ENCODE measurements around the gene GRIK3.

The GRIK3 gene

GRCh38 chr1:36890776-36891175 lies 143.5 kb downstream of the GRIK3 start:
- no peak overlapping the region for H3K9ac ChIP-seq (ENCODE audit: low read length in 2 of 2)
- H3K4me1 ChIP-seq (ENCODE audit: control insufficient read depth, insufficient read depth, low read length), result no peaks in the 10 kb centered on the region
- H3K27ac ChIP-seq (ENCODE audit: low read length), result no peak overlapping the region
- H3K9me3 ChIP-seq (ENCODE audit: control insufficient read depth in 2 of 2, low read length in 2 of 2), result no peaks in the 10 kb centered on the region
- peaks cover 0 to 4% of the 10 kb centered on the region in 2 donors for H3K27me3 ChIP-seq (ENCODE audit: control insufficient read depth in 1 of 2, insufficient read depth in 2 of 2, low read length in 2 of 2)
- no peaks in the 10 kb centered on the region for H3K36me3 ChIP-seq (ENCODE audit: control insufficient read depth in 2 of 2, insufficient read depth in 2 of 2, low read length in 2 of 2)
- H3K4me3 ChIP-seq (ENCODE audit: low read length in 2 of 2), result no peak overlapping the region

GRCh38 chr1:36889478-36890226 lies 144.7 kb downstream of the GRIK3 start:
- Histone ChIP-seq H3K27me3 (ENCODE audit: control insufficient read depth in 1 of 2, insufficient read depth in 2 of 2, low read length in 2 of 2) (peaks cover 0 to 4% of the 10 kb centered on the region in 2 donors), H3K27ac (ENCODE audit: low read length) (no peak overlapping the region), H3K4me3 (ENCODE audit: low read length in 2 of 2) (no peak overlapping the region), H3K9ac (ENCODE audit: low read length in 2 of 2) (no peak overlapping the region), H3K36me3 (ENCODE audit: control insufficient read depth in 2 of 2, insufficient read depth in 2 of 2, low read length in 2 of 2) (no peaks in the 10 kb centered on the region), H3K4me1 (ENCODE audit: control insufficient read depth, insufficient read depth, low read length) (no peaks in the 10 kb centered on the region), H3K9me3 (ENCODE audit: control insufficient read depth in 2 of 2, low read length in 2 of 2) (peaks cover under 1 to 6% of the 10 kb centered on the region in 2 donors)

GRCh38 chr1:36888811-36889477 lies 145.4 kb downstream of the GRIK3 start:
- Histone ChIP-seq H3K4me3 (ENCODE audit: low read length in 2 of 2) (no peak overlapping the region), H3K9me3 (ENCODE audit: control insufficient read depth in 2 of 2, low read length in 2 of 2) (peaks cover 2 to 6% of the 10 kb centered on the region in 2 donors), H3K36me3 (ENCODE audit: control insufficient read depth in 2 of 2, insufficient read depth in 2 of 2, low read length in 2 of 2) (no peaks in the 10 kb centered on the region), H3K4me1 (ENCODE audit: control insufficient read depth, insufficient read depth, low read length) (no peaks in the 10 kb centered on the region), H3K27ac (ENCODE audit: low read length) (no peak overlapping the region), H3K9ac (ENCODE audit: low read length in 2 of 2) (no peak overlapping the region), H3K27me3 (ENCODE audit: control insufficient read depth in 1 of 2, insufficient read depth in 2 of 2, low read length in 2 of 2) (peaks cover 0 to 4% of the 10 kb centered on the region in 2 donors)

GRCh38 chr1:36885540-36886357 lies 148.6 kb downstream of the GRIK3 start:
- Histone ChIP-seq H3K9ac (ENCODE audit: low read length in 2 of 2) (no peak overlapping the region), H3K9me3 (ENCODE audit: control insufficient read depth in 2 of 2, low read length in 2 of 2) (peaks cover 2 to 6% of the 10 kb centered on the region in 2 donors), H3K27me3 (ENCODE audit: control insufficient read depth in 1 of 2, insufficient read depth in 2 of 2, low read length in 2 of 2) (peaks cover 0 to 7% of the 10 kb centered on the region in 2 donors), H3K27ac (ENCODE audit: low read length) (no peak overlapping the region), H3K4me1 (ENCODE audit: control insufficient read depth, insufficient read depth, low read length) (no peaks in the 10 kb centered on the region), H3K36me3 (ENCODE audit: control insufficient read depth in 2 of 2, insufficient read depth in 2 of 2, low read length in 2 of 2) (no peaks in the 10 kb centered on the region), H3K4me3 (ENCODE audit: low read length in 2 of 2) (no peak overlapping the region)

- H3K9ac ChIP-seq (ENCODE audit: low read length in 2 of 2), result no peak overlapping the region
- H3K27ac ChIP-seq (ENCODE audit: low read length), result no peak overlapping the region
- H3K27me3 ChIP-seq (ENCODE audit: control insufficient read depth in 1 of 2, insufficient read depth in 2 of 2, low read length in 2 of 2), result peaks cover 0 to 6% of the 10 kb centered on the region in 2 donors
- H3K4me1 ChIP-seq (ENCODE audit: control insufficient read depth, insufficient read depth, low read length), result no peaks in the 10 kb centered on the region
- H3K9me3 ChIP-seq (ENCODE audit: control insufficient read depth in 2 of 2, low read length in 2 of 2), result peaks cover 2 to 6% of the 10 kb centered on the region in 2 donors
- no peak overlapping the region for H3K4me3 ChIP-seq (ENCODE audit: low read length in 2 of 2)
- H3K36me3 ChIP-seq (ENCODE audit: control insufficient read depth in 2 of 2, insufficient read depth in 2 of 2, low read length in 2 of 2), result no peaks in the 10 kb centered on the region
Measured at GRCh38 chr1:36884801-36885200, 149.5 kb downstream of the GRIK3 start.

GRCh38 chr1:36884029-36884701 lies 150.2 kb downstream of the GRIK3 start:
- Histone ChIP-seq H3K9me3 (ENCODE audit: control insufficient read depth in 2 of 2, low read length in 2 of 2) (peaks cover 2 to 6% of the 10 kb centered on the region in 2 donors), H3K27ac (ENCODE audit: low read length) (no peak overlapping the region), H3K4me1 (ENCODE audit: control insufficient read depth, insufficient read depth, low read length) (no peaks in the 10 kb centered on the region), H3K36me3 (ENCODE audit: control insufficient read depth in 2 of 2, insufficient read depth in 2 of 2, low read length in 2 of 2) (no peaks in the 10 kb centered on the region), H3K27me3 (ENCODE audit: control insufficient read depth in 1 of 2, insufficient read depth in 2 of 2, low read length in 2 of 2) (peaks cover 0 to 12% of the 10 kb centered on the region in 2 donors), H3K4me3 (ENCODE audit: low read length in 2 of 2) (no peak overlapping the region), H3K9ac (ENCODE audit: low read length in 2 of 2) (no peak overlapping the region)

- H3K27me3 ChIP-seq (ENCODE audit: control insufficient read depth in 1 of 2, insufficient read depth in 2 of 2, low read length in 2 of 2), result peaks cover 2 to 12% of the 10 kb centered on the region in 2 donors
- H3K27ac ChIP-seq (ENCODE audit: low read length), result no peak overlapping the region
- H3K4me1 ChIP-seq (ENCODE audit: control insufficient read depth, insufficient read depth, low read length), result no peaks in the 10 kb centered on the region
- H3K9ac ChIP-seq (ENCODE audit: low read length in 2 of 2), result no peak overlapping the region
- H3K9me3 ChIP-seq (ENCODE audit: control insufficient read depth in 2 of 2, low read length in 2 of 2), result peaks cover 2 to 6% of the 10 kb centered on the region in 2 donors
- H3K4me3 ChIP-seq (ENCODE audit: low read length in 2 of 2), result no peak overlapping the region
- no peaks in the 10 kb centered on the region for H3K36me3 ChIP-seq (ENCODE audit: control insufficient read depth in 2 of 2, insufficient read depth in 2 of 2, low read length in 2 of 2)
Measured at GRCh38 chr1:36883315-36883949, 150.9 kb downstream of the GRIK3 start.

- H3K4me1 ChIP-seq (ENCODE audit: control insufficient read depth, insufficient read depth, low read length), result no peaks in the 10 kb centered on the region
- H3K4me3 ChIP-seq (ENCODE audit: low read length in 2 of 2), result no peak overlapping the region
- no peak overlapping the region for H3K27ac ChIP-seq (ENCODE audit: low read length)
- peaks cover 2 to 6% of the 10 kb centered on the region in 2 donors for H3K9me3 ChIP-seq (ENCODE audit: control insufficient read depth in 2 of 2, low read length in 2 of 2)
- no peak overlapping the region for H3K9ac ChIP-seq (ENCODE audit: low read length in 2 of 2)
- H3K27me3 ChIP-seq (ENCODE audit: control insufficient read depth in 1 of 2, insufficient read depth in 2 of 2, low read length in 2 of 2), result peaks cover 2 to 15% of the 10 kb centered on the region in 2 donors
- H3K36me3 ChIP-seq (ENCODE audit: control insufficient read depth in 2 of 2, insufficient read depth in 2 of 2, low read length in 2 of 2), result no peaks in the 10 kb centered on the region
Measured at GRCh38 chr1:36882536-36883285, 151.6 kb downstream of the GRIK3 start.

- Histone ChIP-seq H3K27me3 (ENCODE audit: control insufficient read depth in 1 of 2, insufficient read depth in 2 of 2, low read length in 2 of 2) (peaks cover 4 to 15% of the 10 kb centered on the region in 2 donors), H3K36me3 (ENCODE audit: control insufficient read depth in 2 of 2, insufficient read depth in 2 of 2, low read length in 2 of 2) (no peaks in the 10 kb centered on the region), H3K27ac (ENCODE audit: low read length) (no peak overlapping the region), H3K9ac (ENCODE audit: low read length in 2 of 2) (no peak overlapping the region), H3K4me3 (ENCODE audit: low read length in 2 of 2) (no peak overlapping the region), H3K4me1 (ENCODE audit: control insufficient read depth, insufficient read depth, low read length) (no peaks in the 10 kb centered on the region), H3K9me3 (ENCODE audit: control insufficient read depth in 2 of 2, low read length in 2 of 2) (peaks cover 2 to 6% of the 10 kb centered on the region in 2 donors)
Measured at GRCh38 chr1:36881541-36881940, 152.8 kb downstream of the GRIK3 start.
